ENCODE data around the gene TBC1D4.

DNA sequence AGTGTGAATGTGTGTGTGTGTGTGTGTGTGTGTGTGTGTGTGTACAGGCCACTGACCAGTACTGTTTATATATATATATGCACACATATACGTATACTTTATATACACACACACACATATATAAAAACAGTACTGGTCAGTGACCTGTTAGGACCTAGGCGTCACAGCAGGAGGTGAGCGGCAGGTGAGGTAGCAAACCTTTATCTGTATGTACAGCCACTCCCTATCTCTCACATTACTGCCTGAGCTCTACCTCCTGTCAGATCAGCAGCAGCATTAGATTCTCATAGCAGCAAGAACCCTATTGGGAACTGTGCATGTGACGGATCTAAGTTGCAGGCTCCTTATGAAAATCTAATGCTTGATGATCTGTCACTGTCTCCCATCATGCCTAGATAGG lies 34.5 kb downstream of the TBC1D4 start:
- TF ChIP-seq POLR2AphosphoS5 (IDR thresholded peaks at IDR 0.05; ENCODE audit: low read depth, low read length) (no peak), TAF1 (IDR thresholded peaks at IDR 0.05; ENCODE audit: borderline replicate concordance, insufficient read depth, low read length) (no peak), SIN3A (IDR thresholded peaks at IDR 0.05; ENCODE audit: borderline replicate concordance, insufficient read depth, low read length) (no peak)
- TF ChIP-seq, protein P1, sequence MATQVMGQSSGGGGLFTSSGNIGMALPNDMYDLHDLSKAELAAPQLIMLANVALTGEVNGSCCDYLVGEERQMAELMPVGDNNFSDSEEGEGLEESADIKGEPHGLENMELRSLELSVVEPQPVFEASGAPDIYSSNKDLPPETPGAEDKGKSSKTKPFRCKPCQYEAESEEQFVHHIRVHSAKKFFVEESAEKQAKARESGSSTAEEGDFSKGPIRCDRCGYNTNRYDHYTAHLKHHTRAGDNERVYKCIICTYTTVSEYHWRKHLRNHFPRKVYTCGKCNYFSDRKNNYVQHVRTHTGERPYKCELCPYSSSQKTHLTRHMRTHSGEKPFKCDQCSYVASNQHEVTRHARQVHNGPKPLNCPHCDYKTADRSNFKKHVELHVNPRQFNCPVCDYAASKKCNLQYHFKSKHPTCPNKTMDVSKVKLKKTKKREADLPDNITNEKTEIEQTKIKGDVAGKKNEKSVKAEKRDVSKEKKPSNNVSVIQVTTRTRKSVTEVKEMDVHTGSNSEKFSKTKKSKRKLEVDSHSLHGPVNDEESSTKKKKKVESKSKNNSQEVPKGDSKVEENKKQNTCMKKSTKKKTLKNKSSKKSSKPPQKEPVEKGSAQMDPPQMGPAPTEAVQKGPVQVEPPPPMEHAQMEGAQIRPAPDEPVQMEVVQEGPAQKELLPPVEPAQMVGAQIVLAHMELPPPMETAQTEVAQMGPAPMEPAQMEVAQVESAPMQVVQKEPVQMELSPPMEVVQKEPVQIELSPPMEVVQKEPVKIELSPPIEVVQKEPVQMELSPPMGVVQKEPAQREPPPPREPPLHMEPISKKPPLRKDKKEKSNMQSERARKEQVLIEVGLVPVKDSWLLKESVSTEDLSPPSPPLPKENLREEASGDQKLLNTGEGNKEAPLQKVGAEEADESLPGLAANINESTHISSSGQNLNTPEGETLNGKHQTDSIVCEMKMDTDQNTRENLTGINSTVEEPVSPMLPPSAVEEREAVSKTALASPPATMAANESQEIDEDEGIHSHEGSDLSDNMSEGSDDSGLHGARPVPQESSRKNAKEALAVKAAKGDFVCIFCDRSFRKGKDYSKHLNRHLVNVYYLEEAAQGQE (IDR thresholded peaks at IDR 0.05; ENCODE audit: insufficient read depth in 1 of 2, low read depth in 2 of 2, low read length in 2 of 2), result no peak
